ENCODE results near the gene RNF112.

The RNF112 gene

GRCh38 chr17:19464031-19465026, 53.3 kb downstream of the RNF112 start:
- Histone ChIP-seq H3K27ac (no peak overlapping the region), H3K27me3 (peaks cover 4% of the 10 kb centered on the region), H3K9me3 (no peaks in the 10 kb centered on the region), H3K36me3 (no peaks in the 10 kb centered on the region), H3K4me1 (ENCODE audit: control insufficient read depth in 1 of 2, insufficient read depth in 1 of 2, low read depth in 1 of 2, low read length in 1 of 2) (peaks cover 11 to 14% of the 10 kb centered on the region in 2 experiments), H3K4me3 (ENCODE audit: low read depth in 1 of 2, low read length in 1 of 2) (no peak overlapping the region)
- no peak for TF ChIP-seq CTCF (IDR thresholded peaks at IDR 0.05)
